Measurements from ENCODE around the gene INSYN2A.

INSYN2A gene

DNA sequence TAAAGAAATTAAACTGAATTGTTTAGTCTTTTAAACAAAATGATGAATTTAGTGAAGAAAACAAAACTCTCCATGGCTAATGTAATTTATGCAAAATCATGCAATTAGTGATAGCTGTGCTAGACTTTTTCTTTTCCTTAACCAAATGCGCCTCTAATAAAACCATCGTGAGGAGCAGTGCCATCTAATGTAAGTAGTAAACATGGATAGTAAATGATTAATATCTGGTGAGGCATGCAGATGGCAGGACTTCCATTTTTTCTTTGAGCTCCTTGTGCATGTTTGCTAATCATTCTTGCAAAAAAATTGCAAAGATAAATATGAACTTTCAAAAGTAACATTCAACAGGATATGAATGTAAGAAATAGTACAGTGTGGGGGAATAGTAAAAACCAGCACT, 2.3 kb downstream of the INSYN2A start:
- H3K4me2 ChIP-seq (ENCODE audit: low read depth, low read length, poor library complexity, severe bottlenecking): no peak overlapping the region
- H3F3A ChIP-seq (ENCODE audit: insufficient read depth): no peaks in the 10 kb centered on the region
- no peak overlapping the region for H2AFZ ChIP-seq (ENCODE audit: low read depth, low read length, severe bottlenecking)
- TF ChIP-seq, protein P1, sequence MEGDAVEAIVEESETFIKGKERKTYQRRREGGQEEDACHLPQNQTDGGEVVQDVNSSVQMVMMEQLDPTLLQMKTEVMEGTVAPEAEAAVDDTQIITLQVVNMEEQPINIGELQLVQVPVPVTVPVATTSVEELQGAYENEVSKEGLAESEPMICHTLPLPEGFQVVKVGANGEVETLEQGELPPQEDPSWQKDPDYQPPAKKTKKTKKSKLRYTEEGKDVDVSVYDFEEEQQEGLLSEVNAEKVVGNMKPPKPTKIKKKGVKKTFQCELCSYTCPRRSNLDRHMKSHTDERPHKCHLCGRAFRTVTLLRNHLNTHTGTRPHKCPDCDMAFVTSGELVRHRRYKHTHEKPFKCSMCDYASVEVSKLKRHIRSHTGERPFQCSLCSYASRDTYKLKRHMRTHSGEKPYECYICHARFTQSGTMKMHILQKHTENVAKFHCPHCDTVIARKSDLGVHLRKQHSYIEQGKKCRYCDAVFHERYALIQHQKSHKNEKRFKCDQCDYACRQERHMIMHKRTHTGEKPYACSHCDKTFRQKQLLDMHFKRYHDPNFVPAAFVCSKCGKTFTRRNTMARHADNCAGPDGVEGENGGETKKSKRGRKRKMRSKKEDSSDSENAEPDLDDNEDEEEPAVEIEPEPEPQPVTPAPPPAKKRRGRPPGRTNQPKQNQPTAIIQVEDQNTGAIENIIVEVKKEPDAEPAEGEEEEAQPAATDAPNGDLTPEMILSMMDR (IDR thresholded peaks at IDR 0.05; ENCODE audit: insufficient read depth, low read length, poor library complexity, severe bottlenecking): no peak
- H3K4me3 ChIP-seq (ENCODE audit: insufficient read depth, low read length, poor library complexity, severe bottlenecking): no peak overlapping the region
- H3K36me3 ChIP-seq (ENCODE audit: low read length): no peaks in the 10 kb centered on the region
- H3K9ac ChIP-seq (ENCODE audit: low read length): no peak overlapping the region
- H3K27ac ChIP-seq (ENCODE audit: low read depth, low read length): no peak overlapping the region
- H3K9me3 ChIP-seq (ENCODE audit: insufficient read depth, low read length): no peaks in the 10 kb centered on the region; the same call in 1 of the 2 replicates
- 0 out of 2 replicates have a peak, but pooled peaks cover 3% of the 10 kb centered on the region for H3K9me2 ChIP-seq (replicated peaks; ENCODE audit: insufficient read depth, low read length)
- no peaks in the 10 kb centered on the region for H4K20me1 ChIP-seq (ENCODE audit: low read depth, low read length)
- H3K79me2 ChIP-seq (ENCODE audit: insufficient read depth, low read length): no peaks in the 10 kb centered on the region
- no peaks in the 10 kb centered on the region for H3K27me3 ChIP-seq (ENCODE audit: low read length)

DNA sequence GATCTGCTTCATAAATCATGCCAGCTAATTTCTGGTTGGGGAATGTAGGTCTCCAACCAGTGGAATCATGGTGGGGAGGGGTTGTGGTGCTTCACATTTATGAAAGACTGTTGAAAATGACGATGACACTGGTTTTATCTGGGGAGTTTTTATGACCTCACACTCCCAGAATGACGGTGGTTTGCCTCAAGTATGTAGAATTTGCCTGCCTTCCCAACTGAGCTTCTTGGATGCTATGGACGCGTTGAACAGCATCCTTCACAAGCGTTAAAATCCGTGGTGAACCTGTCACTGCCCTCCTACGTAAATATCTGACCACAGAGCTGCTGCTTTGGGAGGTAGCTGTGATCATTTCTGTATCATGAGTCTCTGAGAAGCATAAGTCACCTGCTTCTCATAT, 3.3 kb downstream of the INSYN2A start:
- no peaks in the 10 kb centered on the region for H3K36me3 ChIP-seq (ENCODE audit: low read length)
- no peaks in the 10 kb centered on the region for H3K79me2 ChIP-seq (ENCODE audit: insufficient read depth, low read length)
- no peaks in the 10 kb centered on the region for H3F3A ChIP-seq (ENCODE audit: insufficient read depth)
- no peak overlapping the region for H3K27ac ChIP-seq (ENCODE audit: low read depth, low read length)
- no peaks in the 10 kb centered on the region for H4K20me1 ChIP-seq (ENCODE audit: low read depth, low read length)
- TF ChIP-seq, protein P1 (IDR thresholded peaks at IDR 0.05; ENCODE audit: insufficient read depth, low read length, poor library complexity, severe bottlenecking): no peak
- no peak for TF ChIP-seq EZH2phosphoT487 (conservative IDR thresholded peaks at IDR 0.05; ENCODE audit: low read length)
- H2AFZ ChIP-seq (ENCODE audit: low read depth, low read length, severe bottlenecking): no peak overlapping the region
- H3K9me3 ChIP-seq (ENCODE audit: insufficient read depth, low read length): no peaks in the 10 kb centered on the region; the same call in 1 of the 2 replicates
- H3K27me3 ChIP-seq (ENCODE audit: low read length): no peaks in the 10 kb centered on the region
- no peak overlapping the region for H3K4me2 ChIP-seq (ENCODE audit: low read depth, low read length, poor library complexity, severe bottlenecking)
- H3K4me3 ChIP-seq (ENCODE audit: insufficient read depth, low read length, poor library complexity, severe bottlenecking): no peak overlapping the region
- H3K9ac ChIP-seq (ENCODE audit: low read length): no peak overlapping the region
- H3K9me2 ChIP-seq (replicated peaks; ENCODE audit: insufficient read depth, low read length): 0 out of 2 replicates have a peak, but pooled peaks cover 3% of the 10 kb centered on the region

DNA sequence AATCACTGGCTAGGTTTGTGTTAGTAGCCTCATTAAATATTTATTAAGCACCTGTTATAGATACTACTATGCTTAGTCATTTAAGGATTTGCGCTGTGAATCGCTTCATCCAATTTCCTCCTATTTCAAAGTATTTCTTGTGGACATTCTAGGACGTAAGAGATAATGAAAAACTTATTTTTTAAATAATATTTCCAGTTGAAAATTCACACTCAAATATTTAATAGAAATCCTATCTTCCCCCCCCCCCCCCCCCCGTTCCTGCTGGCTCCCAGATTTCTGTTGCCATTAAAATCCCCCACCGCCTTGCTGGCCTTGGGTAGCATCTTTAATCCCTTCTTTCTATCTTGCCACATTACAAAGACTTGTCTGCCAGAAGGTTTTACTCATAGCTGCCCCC, 6.0 kb downstream of the INSYN2A start:
- Histone ChIP-seq H3K27me3 (ENCODE audit: low read length) (no peaks in the 10 kb centered on the region), H3F3A (ENCODE audit: insufficient read depth) (no peaks in the 10 kb centered on the region), H2AFZ (ENCODE audit: low read depth, low read length, severe bottlenecking) (no peak overlapping the region), H4K20me1 (ENCODE audit: low read depth, low read length) (no peaks in the 10 kb centered on the region), H3K9me2 (replicated peaks; ENCODE audit: insufficient read depth, low read length) (0 out of 2 replicates have a peak, but pooled peaks cover 3% of the 10 kb centered on the region), H3K27ac (ENCODE audit: low read depth, low read length) (no peak overlapping the region), H3K36me3 (ENCODE audit: low read length) (no peaks in the 10 kb centered on the region), H3K4me2 (ENCODE audit: low read depth, low read length, poor library complexity, severe bottlenecking) (no peak overlapping the region), H3K4me3 (ENCODE audit: insufficient read depth, low read length, poor library complexity, severe bottlenecking) (no peak overlapping the region), H3K79me2 (ENCODE audit: insufficient read depth, low read length) (no peaks in the 10 kb centered on the region), H3K9me3 (ENCODE audit: insufficient read depth, low read length) (no peaks in the 10 kb centered on the region), H3K9ac (ENCODE audit: low read length) (no peak overlapping the region)
- TF ChIP-seq EZH2phosphoT487 (conservative IDR thresholded peaks at IDR 0.05; ENCODE audit: low read length): no peak
- TF ChIP-seq, protein P1 (IDR thresholded peaks at IDR 0.05; ENCODE audit: insufficient read depth, low read length, poor library complexity, severe bottlenecking): no peak
